ENCODE data around the gene PHETA1. TPM values are rescaled to one million over a fixed set of nuclear protein-coding genes. Genes with fewer than 3 reads are reported as not detected.
A peak's percentile ranks its signal among the peaks of the same experiment; 100 is the strongest.

PHETA1 gene
- total and polyA plus RNA-seq, 2 experiments from 2014 or later = 7.9 to 12.9 TPM

- in situ Hi-C loops (cut with MboI) = no loop called here
- Histone ChIP-seq H3K9me2 (ENCODE audit: insufficient read depth) (no peaks in the 10 kb centered on the region), H3K27me3 (replicated peaks; ENCODE audit: insufficient read depth) (no peaks in the 10 kb centered on the region), H3K36me3 (ENCODE audit: low read depth) (no peaks in the 10 kb centered on the region), H3K4me3 (peak overlapping the region; percentile 93), H3K79me2 (ENCODE audit: insufficient read depth) (peaks cover 78% of the 10 kb centered on the region), H3F3A (ENCODE audit: insufficient read depth) (peaks cover 64% of the 10 kb centered on the region), H3K4me2 (ENCODE audit: unreplicated experiment) (peak overlapping the region; percentile 84), H4K20me1 (ENCODE audit: insufficient read depth) (no peaks in the 10 kb centered on the region), H3K9ac (peak overlapping the region; percentile 64), H3K4me1 (ENCODE audit: insufficient read depth) (peaks cover 60% of the 10 kb centered on the region), H3K9me3 (ENCODE audit: low read depth) (no peaks in the 10 kb centered on the region), H2AFZ (no peak overlapping the region), H3K27ac (peak overlapping the region; percentile 84)
- TF ChIP-seq EZH2phosphoT487 (IDR thresholded peaks at IDR 0.05; ENCODE audit: insufficient read depth, low read depth) (no peak), EZH2 (IDR thresholded peaks at IDR 0.05; ENCODE audit: insufficient read depth, poor library complexity, severe bottlenecking) (no peak)
- 82% methylated on average over 4 of the region's 4 CpGs for WGBS, 2 experiments (ENCODE audit: low coverage in 1 of 2, low lambda C conversion rate in 2 of 2, missing lambda C conversion rate in 2 of 2)
- DNase-seq = peak; percentile 28
These were observed 39.9 kb upstream of the PHETA1 start for GRCh38 chr12:111408686-111409402.

- Histone ChIP-seq H3K4me2 (ENCODE audit: unreplicated experiment) (peak overlapping the region; percentile 84), H3K9ac (0 out of 2 replicates have a peak overlapping the region, but pooled peaks have one; percentile 89), H3K79me2 (ENCODE audit: insufficient read depth) (peaks cover 72% of the 10 kb centered on the region)
These were observed 39.2 kb upstream of the PHETA1 start for GRCh38 chr12:111408116-111408440.

DNA sequence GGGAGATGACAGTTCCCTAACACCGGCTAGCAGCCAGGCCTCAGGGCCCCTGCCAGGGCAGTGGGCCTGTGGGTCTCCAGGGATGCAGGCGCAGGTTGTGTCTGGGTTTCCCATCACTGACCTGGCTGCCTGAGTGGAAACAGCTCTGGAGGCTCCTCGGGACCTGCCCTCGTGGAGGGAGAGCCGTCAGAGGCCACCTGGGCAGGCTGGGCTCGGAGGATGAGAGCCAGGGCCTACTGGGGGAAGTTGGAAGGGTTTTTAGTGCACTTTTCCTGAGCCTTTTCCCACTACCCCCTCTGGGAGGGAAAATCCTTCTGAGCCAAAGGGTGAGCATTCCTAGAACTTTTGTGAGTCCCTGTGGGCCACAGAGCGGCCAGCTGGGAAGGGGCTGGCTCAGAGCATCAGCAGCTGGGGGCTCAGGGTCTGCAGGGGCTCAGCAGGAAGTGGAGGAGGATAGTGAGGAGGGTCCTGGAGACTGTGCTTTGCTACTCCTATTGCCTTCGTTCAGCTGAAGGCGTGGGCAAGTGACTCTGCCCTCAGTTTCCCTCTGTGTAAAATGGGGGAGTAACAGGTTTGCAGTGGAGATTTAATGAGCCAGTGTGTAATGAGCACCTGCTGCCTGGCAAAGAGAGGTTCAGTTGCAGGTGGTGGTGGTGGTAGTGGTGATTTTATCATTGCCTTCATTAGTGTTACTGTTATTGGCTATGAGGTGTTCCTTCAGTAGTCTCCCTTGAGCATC, 38.7 kb upstream of the PHETA1 start:
- Histone ChIP-seq H3F3A (ENCODE audit: insufficient read depth) (peaks cover 64% of the 10 kb centered on the region), H3K9me3 (ENCODE audit: low read depth) (no peaks in the 10 kb centered on the region), H3K4me3 (peak overlapping the region; percentile 93), H3K4me1 (ENCODE audit: insufficient read depth) (peaks cover 51% of the 10 kb centered on the region), H3K27me3 (replicated peaks; ENCODE audit: insufficient read depth) (no peaks in the 10 kb centered on the region), H2AFZ (no peak overlapping the region), H3K4me2 (ENCODE audit: unreplicated experiment) (peak overlapping the region; percentile 84), H3K79me2 (ENCODE audit: insufficient read depth) (peaks cover 66% of the 10 kb centered on the region), H3K27ac (peak overlapping the region; percentile 49), H3K36me3 (ENCODE audit: low read depth) (no peaks in the 10 kb centered on the region), H3K9me2 (ENCODE audit: insufficient read depth) (no peaks in the 10 kb centered on the region), H3K9ac (peak overlapping the region; percentile 89), H4K20me1 (ENCODE audit: insufficient read depth) (no peaks in the 10 kb centered on the region)
- in situ Hi-C loops (cut with MboI) = no loop called here
- no peak for TF ChIP-seq EZH2 (IDR thresholded peaks at IDR 0.05; ENCODE audit: insufficient read depth, poor library complexity, severe bottlenecking)
- no peak for TF ChIP-seq EZH2phosphoT487 (IDR thresholded peaks at IDR 0.05; ENCODE audit: insufficient read depth, low read depth)
- peak; percentile 31 for DNase-seq
- WGBS, 2 experiments (ENCODE audit: low coverage in 1 of 2, low lambda C conversion rate in 2 of 2, missing lambda C conversion rate in 2 of 2) = 66% methylated on average over 9 of the region's 9 CpGs

More at GRCh38 chr12:111408116-111408440, 39.2 kb upstream of the PHETA1 start:
- TF ChIP-seq EZH2 (IDR thresholded peaks at IDR 0.05; ENCODE audit: insufficient read depth, poor library complexity, severe bottlenecking) = no peak
- TF ChIP-seq EZH2phosphoT487 (IDR thresholded peaks at IDR 0.05; ENCODE audit: insufficient read depth, low read depth) = no peak
- Histone ChIP-seq H3K9me2 (ENCODE audit: insufficient read depth) (no peaks in the 10 kb centered on the region), H3K9me3 (ENCODE audit: low read depth) (no peaks in the 10 kb centered on the region), H3K4me3 (peak overlapping the region; percentile 93), H3K27me3 (replicated peaks; ENCODE audit: insufficient read depth) (no peaks in the 10 kb centered on the region), H3K4me1 (ENCODE audit: insufficient read depth) (peaks cover 53% of the 10 kb centered on the region), H3K27ac (peak overlapping the region; percentile 84), H3K36me3 (ENCODE audit: low read depth) (no peaks in the 10 kb centered on the region), H2AFZ (no peak overlapping the region), H3F3A (ENCODE audit: insufficient read depth) (peaks cover 64% of the 10 kb centered on the region), H4K20me1 (ENCODE audit: insufficient read depth) (no peaks in the 10 kb centered on the region)
- WGBS, 2 experiments (ENCODE audit: low coverage in 1 of 2, low lambda C conversion rate in 2 of 2, missing lambda C conversion rate in 2 of 2) = 40 to 61% methylated on average over 1 of the region's 1 CpG
- DNase-seq = peak; percentile 24
- in situ Hi-C loops (cut with MboI) = no loop called here

DNA sequence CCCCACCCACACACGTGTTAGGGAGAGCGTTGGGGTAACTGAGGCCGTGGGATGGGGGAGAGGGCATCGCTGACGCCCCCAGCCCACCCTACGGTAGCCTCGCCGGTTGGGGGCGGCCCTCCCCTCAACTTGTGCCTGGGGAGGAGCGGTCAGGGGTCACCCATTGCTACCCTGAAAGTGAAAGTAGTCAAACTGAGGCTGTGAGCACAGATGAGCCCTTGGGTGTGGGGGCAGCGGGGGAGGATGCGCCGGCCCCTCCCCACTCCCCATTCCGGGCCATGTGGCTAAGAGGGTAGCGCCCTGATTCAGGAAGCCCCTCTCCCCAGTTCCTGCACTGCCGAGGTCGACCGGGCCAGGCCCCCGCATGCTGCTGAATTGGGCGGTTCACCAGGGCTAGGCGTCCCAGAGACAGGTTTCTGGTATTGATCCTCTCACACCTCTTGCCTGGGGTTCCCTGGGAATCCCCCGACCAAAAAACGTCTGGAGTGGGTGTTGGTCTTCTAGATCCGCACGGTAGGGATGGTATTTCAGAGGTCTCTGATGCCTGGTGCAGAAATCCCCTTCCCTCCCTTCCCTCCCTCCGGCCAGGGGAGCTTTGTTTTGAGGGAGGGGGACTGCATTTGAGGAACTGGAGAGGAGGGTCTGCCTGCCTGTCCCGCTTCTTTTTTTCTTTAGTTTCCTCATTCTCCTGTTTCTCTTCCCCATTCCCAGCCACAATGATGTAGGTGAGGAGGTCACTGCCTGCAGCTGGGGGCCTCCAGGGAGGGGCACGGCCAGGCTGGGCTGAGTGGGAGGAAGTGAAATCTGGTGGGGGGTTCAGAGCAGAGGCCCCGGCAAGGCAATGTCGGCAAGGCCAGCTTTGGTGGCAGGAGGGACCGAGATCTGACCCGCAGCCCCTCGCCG, 37.8 kb upstream of the PHETA1 start:
- Histone ChIP-seq H3K9ac (peak overlapping the region; percentile 89), H3K9me2 (ENCODE audit: insufficient read depth) (no peaks in the 10 kb centered on the region), H3K4me1 (ENCODE audit: insufficient read depth) (peaks cover 43% of the 10 kb centered on the region), H3K9me3 (ENCODE audit: low read depth) (no peaks in the 10 kb centered on the region), H3K79me2 (ENCODE audit: insufficient read depth) (peaks cover 58% of the 10 kb centered on the region), H3K4me2 (ENCODE audit: unreplicated experiment) (peak overlapping the region; percentile 84), H2AFZ (peak overlapping the region; percentile 70), H3K27ac (peak overlapping the region; percentile 49), H4K20me1 (ENCODE audit: insufficient read depth) (no peaks in the 10 kb centered on the region), H3F3A (ENCODE audit: insufficient read depth) (peaks cover 61% of the 10 kb centered on the region), H3K4me3 (peak overlapping the region; percentile 93), H3K27me3 (replicated peaks; ENCODE audit: insufficient read depth) (no peaks in the 10 kb centered on the region), H3K36me3 (ENCODE audit: low read depth) (no peaks in the 10 kb centered on the region)
- WGBS, 2 experiments (ENCODE audit: low coverage in 1 of 2, low lambda C conversion rate in 2 of 2, missing lambda C conversion rate in 2 of 2) = 14% methylated on average over 32 to 34 of the region's 34 CpGs
- TF ChIP-seq EZH2 (IDR thresholded peaks at IDR 0.05; ENCODE audit: insufficient read depth, poor library complexity, severe bottlenecking) (no peak), EZH2phosphoT487 (IDR thresholded peaks at IDR 0.05; ENCODE audit: insufficient read depth, low read depth) (no peak)
- in situ Hi-C loops (cut with MboI) = no loop called here
- DNase-seq = peak; percentile 23

All from GM23248 (cell line).